Activated CD4-positive, alpha-beta T cell treated with anti-CD3 and anti-CD28 coated beads, Interleukin-2, amount 50 U/mL, for 16 hours (primary cell): ENCODE measurements around the gene GFOD1.
"Not testable (repeated sequence)": the region's sequence is repeated elsewhere in the genome, so short reads cannot be mapped to it uniquely, and the experiment has no call there.

Experiments used
- DNase-seq: peaks from one replicate; pipeline ENCODE4 v3.0.0-alpha.2; 2020

The GFOD1 gene

DNA sequence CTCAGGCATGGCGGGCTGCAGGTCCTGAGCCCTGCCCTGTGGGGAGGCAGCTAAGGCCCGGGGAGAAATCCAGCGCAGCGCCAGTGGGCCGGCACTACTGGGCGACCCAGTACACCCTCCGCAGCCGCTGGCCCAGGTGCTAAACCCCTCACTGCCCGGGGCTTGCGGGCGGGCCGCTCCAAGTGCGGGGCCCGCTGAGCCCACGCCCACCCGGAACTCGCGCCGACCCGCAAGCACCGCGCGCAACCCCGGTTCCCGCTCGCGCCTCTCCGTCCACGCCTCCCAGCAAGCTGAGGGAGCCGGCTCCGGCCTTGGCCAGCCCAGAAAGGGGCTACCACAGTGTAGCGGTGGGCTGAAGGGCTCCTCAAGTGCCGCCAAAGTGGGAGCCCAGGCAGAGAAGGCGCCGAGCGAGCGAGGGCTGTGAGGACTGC, 23.8 kb upstream of the GFOD1 start:
- DNase-seq, result not testable (repeated sequence)

DNA sequence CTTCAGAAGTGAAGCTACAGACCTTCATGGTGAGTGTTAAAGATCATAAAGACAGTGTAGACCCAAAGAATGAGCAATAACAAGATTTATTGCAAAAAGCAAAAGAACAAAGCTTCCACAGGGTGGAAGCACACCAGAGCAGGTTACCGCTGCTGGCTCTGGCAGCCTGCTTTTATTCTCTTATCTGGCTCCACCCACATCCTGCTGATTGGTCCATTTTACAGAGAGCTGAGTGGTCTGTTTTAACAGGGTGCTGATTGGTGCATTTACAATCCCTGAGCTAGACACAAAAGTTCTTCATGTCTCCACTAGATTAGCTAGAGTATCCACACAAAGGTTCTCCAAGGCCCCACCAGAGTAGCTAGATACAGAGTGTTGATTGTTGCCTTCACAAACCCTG, 23.0 kb upstream of the GFOD1 start:
- not testable (repeated sequence) for DNase-seq

GRCh38 chr6:13508711-13509705, 21.6 kb upstream of the GFOD1 start:
- DNase-seq, result no peak

- no peak for DNase-seq
Observed at GRCh38 chr6:13507306-13507860, 20.0 kb upstream of the GFOD1 start.

- DNase-seq, result no peak
Observed at GRCh38 chr6:13505345-13505734, 17.9 kb upstream of the GFOD1 start.

DNA sequence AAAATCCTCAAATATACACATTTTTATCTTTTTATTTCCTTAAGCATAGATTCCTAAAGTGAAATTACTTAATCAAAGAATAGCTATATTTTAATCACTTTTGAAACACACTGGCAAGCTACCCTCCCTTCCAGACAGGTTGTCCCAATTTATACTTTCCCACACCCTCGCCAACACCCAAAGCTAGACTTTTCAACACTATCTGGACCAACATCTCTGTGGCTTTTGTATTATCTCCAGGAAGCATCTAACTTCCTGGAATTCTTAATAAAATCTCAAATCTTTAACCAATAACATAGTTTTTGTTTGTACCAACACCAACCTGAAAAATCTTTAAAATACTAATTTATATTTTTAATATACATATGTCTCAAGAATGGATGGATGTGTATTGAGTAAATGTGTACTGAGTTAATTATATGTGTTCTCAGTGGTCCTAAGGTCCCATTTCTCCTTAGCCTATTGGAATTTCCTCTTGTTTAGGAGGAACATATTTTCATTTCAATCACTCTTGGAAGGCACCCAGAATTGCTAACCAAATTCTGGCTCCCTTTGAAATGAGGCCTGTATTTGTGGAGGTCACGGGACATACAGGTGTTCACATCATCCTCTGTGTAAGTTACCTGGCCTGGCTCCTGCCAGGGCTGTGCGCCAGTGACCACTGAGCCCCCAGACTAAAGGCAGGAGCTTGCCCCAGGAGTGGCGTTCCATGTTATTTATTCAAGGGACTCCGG, 17.4 kb upstream of the GFOD1 start:
- DNase-seq, result no peak

- DNase-seq, result no peak
Observed at GRCh38 chr6:13500915-13501314, 13.5 kb upstream of the GFOD1 start.

GRCh38 chr6:13500264-13500663, 12.9 kb upstream of the GFOD1 start:
- no peak for DNase-seq

- no peak for DNase-seq
Observed at GRCh38 chr6:13496513-13497190, 9.3 kb upstream of the GFOD1 start.

DNA sequence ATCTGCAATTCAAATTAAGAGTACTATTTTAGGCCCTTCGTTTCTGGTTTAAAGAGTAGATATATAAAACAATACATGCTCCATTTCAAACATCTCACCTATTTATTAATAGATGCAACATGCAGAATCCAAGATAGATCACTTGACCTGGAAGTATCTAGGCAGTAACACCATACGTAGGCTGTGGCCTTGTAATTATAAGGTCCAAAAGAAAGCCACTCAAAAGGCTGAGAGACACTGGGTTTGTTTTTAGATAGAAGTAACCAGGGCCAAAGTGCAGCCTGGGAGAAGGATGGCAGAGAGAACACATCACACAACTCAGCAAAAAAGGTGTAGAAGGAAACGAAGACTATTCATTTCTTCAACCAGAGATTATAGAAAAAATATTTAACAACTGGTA, 8.4 kb upstream of the GFOD1 start:
- no peak for DNase-seq

DNA sequence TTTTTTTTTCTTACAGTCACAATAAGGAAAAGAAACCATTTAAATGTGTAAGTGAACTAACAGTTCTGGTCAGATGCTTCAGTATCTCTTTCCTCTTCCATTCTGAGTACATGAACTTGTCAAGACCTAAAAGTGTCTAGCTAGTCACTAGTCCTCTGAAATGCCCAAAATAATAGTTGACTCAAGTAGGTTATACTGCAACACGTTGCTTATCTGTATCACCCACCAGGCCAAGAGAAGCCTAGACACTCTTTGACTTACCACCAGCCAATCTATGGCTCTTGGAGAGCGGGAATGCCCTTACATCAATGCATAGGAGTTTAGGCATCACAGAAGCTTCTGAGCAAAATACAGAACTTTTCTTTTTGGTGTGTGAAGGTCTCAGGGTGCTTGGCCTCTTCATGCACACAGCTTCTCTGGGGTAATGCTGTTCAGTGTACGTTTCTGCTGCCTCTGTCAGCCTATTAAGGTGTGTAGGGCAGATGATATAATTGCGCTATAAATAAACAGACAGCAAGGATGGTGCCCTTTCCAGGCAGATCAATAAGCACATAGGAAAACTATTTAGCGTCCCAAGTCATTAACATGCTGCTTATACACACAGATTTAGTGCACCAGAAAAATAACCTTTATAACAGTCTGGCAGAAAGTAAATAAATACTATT, 7.8 kb upstream of the GFOD1 start:
- no peak for DNase-seq

DNA sequence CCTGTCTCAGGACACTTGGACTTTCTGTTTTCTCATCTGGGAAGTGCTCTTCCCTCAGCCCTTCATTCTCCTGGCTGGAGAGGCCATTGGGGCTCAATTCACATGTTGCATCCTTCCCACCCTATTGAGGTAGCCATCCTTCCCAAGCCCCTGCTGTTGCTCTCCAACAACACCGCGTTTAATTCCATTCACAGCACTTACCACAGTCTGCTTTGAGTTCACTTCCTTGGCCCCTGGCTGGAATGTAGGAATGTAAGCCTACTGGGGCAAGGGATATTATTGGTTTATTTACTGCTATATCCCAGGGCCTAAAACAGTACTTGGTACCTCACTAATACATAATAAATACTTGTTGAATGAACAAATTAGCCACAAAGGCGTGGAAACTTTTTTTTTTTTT, 6.7 kb upstream of the GFOD1 start:
- no peak for DNase-seq

DNA sequence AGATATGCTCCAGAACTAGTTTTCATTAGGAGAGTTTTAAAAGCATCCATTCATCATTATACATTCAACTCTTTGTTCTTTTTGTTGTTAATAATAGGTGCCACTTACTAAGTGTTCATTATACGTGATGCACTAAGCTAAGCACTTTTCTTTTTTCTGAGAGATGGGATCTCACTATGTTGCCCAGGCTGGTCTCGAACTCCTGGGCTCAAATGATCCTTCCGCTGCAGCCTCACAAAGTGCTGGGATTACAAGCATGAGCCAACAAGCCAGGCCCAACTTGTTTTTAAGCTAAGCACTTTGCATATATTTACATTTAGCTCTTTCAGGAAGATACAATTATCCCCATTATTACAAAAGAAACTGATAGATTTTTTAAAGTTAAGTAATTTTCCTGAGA, 5.7 kb upstream of the GFOD1 start:
- DNase-seq, result no peak

DNA sequence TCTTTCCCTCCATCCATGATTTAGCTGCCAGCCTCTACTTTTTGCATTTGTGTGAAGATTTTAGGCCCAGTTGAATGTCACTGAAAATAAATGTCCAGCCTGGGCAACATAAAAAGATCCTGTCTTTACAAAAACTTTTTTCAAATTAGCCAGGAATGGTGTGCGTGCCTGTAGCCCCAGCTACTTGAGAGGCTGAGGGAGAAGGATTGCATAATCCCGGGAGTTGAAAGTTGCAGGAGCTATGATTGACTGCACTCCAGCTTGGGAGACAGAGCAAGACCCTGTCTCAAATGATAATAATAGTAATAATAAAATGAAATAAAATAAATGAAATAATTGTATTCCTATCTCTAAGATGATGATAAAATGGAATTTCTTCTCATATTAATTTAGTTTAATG, 5.0 kb upstream of the GFOD1 start:
- no peak for DNase-seq

GRCh38 chr6:13491538-13491937, 4.1 kb upstream of the GFOD1 start:
- DNase-seq, result no peak

GRCh38 chr6:13490402-13490801, 3.0 kb upstream of the GFOD1 start:
- DNase-seq, result no peak

DNA sequence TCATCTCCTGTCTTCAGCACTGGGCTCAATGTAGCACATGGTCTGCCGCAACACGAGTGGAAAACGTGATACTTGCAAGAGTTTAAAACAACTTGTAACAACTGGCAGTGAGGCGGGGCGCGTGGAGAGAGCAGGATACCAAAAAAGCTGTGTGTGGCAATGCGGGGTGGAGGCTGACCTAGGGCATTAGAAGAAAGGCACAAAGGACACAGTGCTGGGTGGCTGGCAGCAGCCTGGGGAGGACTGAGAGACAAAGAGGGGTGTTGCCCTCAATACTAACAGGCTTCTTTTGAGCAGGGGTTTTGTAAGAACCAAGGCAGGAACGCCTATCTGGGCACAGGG, 1.5 kb upstream of the GFOD1 start:
- no peak for DNase-seq

DNA sequence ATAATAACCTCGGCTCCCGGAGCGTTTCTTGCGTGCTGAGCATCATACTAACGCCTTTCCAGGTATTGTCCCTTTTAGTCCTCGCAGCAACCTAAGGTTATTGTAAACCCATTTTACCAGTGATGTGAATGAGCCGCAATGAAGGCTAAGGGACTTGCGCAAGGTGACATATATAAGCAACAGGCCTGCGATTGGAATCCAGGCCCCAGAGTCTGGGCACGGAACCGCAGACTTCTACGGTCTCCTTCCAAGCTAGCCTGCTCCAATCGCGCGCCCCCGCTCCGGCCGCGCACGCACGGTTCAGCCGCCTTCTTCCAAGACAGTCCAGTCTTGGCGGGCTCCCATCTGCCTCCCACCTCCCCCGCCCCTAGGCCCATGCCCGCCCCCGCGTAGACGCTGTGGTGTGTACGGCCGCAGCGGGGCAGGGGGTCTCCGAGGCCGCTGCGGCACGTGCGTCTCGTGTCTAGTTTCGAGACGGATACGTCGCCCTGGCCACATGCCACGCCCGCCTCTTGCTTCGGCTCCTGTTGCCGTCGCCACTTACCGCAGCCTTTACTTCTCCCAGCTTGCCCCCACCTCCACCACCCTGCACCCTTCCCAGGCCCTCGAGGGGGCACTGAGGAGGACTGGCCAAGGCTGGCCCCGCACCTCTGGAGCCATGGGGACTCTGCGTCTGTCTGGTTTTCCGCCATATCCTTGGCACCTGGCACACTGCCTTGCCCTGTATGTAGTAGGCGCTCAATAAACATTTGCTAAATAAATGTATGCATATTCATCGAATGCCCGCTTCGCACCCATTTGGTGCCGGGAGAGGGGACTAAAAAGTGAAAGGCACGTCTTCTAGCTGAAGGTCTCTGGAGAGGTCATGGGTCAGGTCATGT, 855 bp upstream of the GFOD1 start:
- no peak for DNase-seq

GRCh38 chr6:13486679-13487121, 700 bp downstream of the GFOD1 start:
- peak; percentile 73 for DNase-seq

DNA sequence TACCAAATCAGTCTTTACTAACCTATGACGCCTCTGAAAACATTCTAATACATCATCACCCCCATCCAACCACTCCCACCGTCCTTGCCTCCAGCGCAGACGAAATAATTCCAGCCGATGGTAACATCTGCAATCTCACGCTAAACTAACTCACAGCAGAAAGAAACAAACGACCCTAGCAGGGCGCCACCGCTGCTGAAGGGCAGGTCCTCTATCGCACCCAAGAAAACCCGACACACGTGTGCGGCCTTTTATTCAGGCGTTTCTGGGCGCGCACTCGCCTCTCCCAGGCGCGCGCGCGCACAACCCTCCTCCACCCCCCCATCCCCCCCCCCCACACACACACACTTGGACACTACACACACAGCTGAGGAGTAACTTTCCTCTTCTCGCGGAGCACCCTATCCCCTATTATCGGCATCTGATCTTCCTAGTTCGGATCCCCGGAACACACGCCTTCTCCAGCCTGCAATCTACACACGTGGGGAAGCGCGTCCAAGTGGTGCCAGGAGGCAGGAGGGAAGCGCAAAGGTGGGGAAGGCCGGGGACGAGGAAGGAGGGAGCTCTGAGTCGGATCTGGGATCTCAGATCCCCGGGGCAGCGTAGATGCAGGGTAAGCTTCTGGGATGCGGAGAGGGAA, 1.4 kb downstream of the GFOD1 start:
- peak; percentile 49 for DNase-seq

- DNase-seq, result no peak
Observed at GRCh38 chr6:13485303-13485702, 2.1 kb downstream of the GFOD1 start.
